OCI-LY1 (cell line): ENCODE results near the gene TMEM196.

Experiments used
- H2AFZ ChIP-seq: fragments of 200-600 bp; sonication (generic), shearing (Covaris generic); 2 replicates; pipeline ENCODE4 v1.6.0; 2014; ENCODE audit warnings: antibody characterized with exemption, mild to moderate bottlenecking, low read length
- H3F3A ChIP-seq: fragments of 200-600 bp; sonication (generic), shearing (Covaris generic); 2 replicates; pipeline ENCODE4 v1.6.0; 2014; ENCODE audit warnings: mild to moderate bottlenecking, antibody characterized with exemption, low read length, moderate library complexity; ENCODE audit not compliant: insufficient read depth
- H3K27ac ChIP-seq: fragments of 200-600 bp; sonication (generic); 2 replicates; pipeline ENCODE4 v1.5.1; 2014; ENCODE audit warnings: low read length, mixed run types, mild to moderate bottlenecking, low read depth; ENCODE audit not compliant: poor library complexity, severe bottlenecking
- H3K27me3 ChIP-seq: fragments of 200-600 bp; sonication (generic); 2 replicates; pipeline ENCODE4 v1.6.0; 2014; ENCODE audit warnings: antibody characterized with exemption, mild to moderate bottlenecking, low read length, moderate library complexity; ENCODE audit not compliant: insufficient read depth
- H3K36me3 ChIP-seq: fragments of 200-600 bp; sonication (generic); 2 replicates; pipeline ENCODE4 v1.6.1; 2014; ENCODE audit warnings: mild to moderate bottlenecking, antibody characterized with exemption, low read length, moderate library complexity, mixed read lengths; ENCODE audit not compliant: insufficient read depth
- H3K4me1 ChIP-seq: fragments of 200-600 bp; sonication (generic); 2 replicates; pipeline ENCODE4 v1.5.1; 2014; ENCODE audit warnings: mild to moderate bottlenecking, low read length, moderate library complexity; ENCODE audit not compliant: insufficient read depth, severe bottlenecking
- H3K4me2 ChIP-seq: fragments of 200-600 bp; sonication (generic), shearing (Covaris generic); 2 replicates; pipeline ENCODE4 v1.6.1; 2014; ENCODE audit warnings: low read length
- H3K4me3 ChIP-seq: fragments of 200-600 bp; sonication (generic); 2 replicates; pipeline ENCODE4 v1.5.1; 2014; ENCODE audit warnings: low read length, low read depth, mild to moderate bottlenecking, mixed read lengths; ENCODE audit not compliant: poor library complexity, severe bottlenecking
- H3K79me2 ChIP-seq: fragments of 200-600 bp; shearing (Covaris generic); 2 replicates; pipeline ENCODE4 v1.6.1; 2016; ENCODE audit warnings: mixed run types, low read length, mixed read lengths; ENCODE audit not compliant: insufficient read depth
- H3K9ac ChIP-seq: fragments of 200-600 bp; sonication (generic), shearing (Covaris generic); 2 replicates; pipeline ENCODE4 v1.6.1; 2014; ENCODE audit warnings: mild to moderate bottlenecking, low read length, mixed read lengths
- H3K9me2 ChIP-seq: fragments of 200-600 bp; sonication (generic), shearing (Covaris generic); 2 replicates; pipeline ENCODE4 v1.6.1; 2014; ENCODE audit warnings: low read depth, mild to moderate bottlenecking, low read length, mixed read lengths
- H3K9me3 ChIP-seq: fragments of 200-600 bp; shearing (Covaris generic); 2 replicates; pipeline ENCODE4 v1.6.1; 2014; ENCODE audit warnings: low read length, mixed read lengths
- H4K20me1 ChIP-seq: fragments of 200-600 bp; sonication (generic), shearing (Covaris generic); 2 replicates; pipeline ENCODE4 v1.6.0; 2016; ENCODE audit warnings: mild to moderate bottlenecking, low read length; ENCODE audit not compliant: insufficient read depth
- CTCF ChIP-seq: fragments of 200-600 bp; sonication (generic), shearing (Covaris generic); IDR thresholded peaks from 2 replicates; pipeline ENCODE4 v1.5.1; 2017; ENCODE audit warnings: mild to moderate bottlenecking, antibody characterized with exemption, low read length, moderate library complexity, mixed read lengths
- EZH2 ChIP-seq: fragments of 200-600 bp; sonication (generic), shearing (Covaris generic); IDR thresholded peaks from 2 replicates; pipeline ENCODE4 v1.8.0; 2017; ENCODE audit warnings: borderline replicate concordance, mixed run types, mild to moderate bottlenecking, antibody characterized with exemption, low read length, moderate library complexity, mixed read lengths

TMEM196 gene

GRCh38 chr7:19681596-19681995 is 91.8 kb downstream of the TMEM196 start:
- no peaks in the 10 kb centered on the region for H3K79me2 ChIP-seq
- H3F3A ChIP-seq = no peaks in the 10 kb centered on the region
- H3K9me2 ChIP-seq = no peaks in the 10 kb centered on the region
- H3K4me2 ChIP-seq = no peak overlapping the region
- H3K27me3 ChIP-seq = no peaks in the 10 kb centered on the region
- H2AFZ ChIP-seq = no peak overlapping the region
- no peaks in the 10 kb centered on the region for H3K36me3 ChIP-seq
- H3K4me3 ChIP-seq = no peak overlapping the region
- H3K4me1 ChIP-seq = no peaks in the 10 kb centered on the region
- H3K9ac ChIP-seq = no peak overlapping the region
- no peak overlapping the region for H3K27ac ChIP-seq
- no peaks in the 10 kb centered on the region for H4K20me1 ChIP-seq
- no peaks in the 10 kb centered on the region for H3K9me3 ChIP-seq
- TF ChIP-seq CTCF (no peak), EZH2 (no peak)

GRCh38 chr7:19677180-19677579 is 96.2 kb downstream of the TMEM196 start:
- Histone ChIP-seq H3K27me3 (no peaks in the 10 kb centered on the region), H3K27ac (no peak overlapping the region), H2AFZ (no peak overlapping the region), H3K79me2 (no peaks in the 10 kb centered on the region), H3K4me2 (no peak overlapping the region), H4K20me1 (no peaks in the 10 kb centered on the region), H3F3A (no peaks in the 10 kb centered on the region), H3K4me3 (no peak overlapping the region), H3K4me1 (no peaks in the 10 kb centered on the region), H3K9me2 (no peaks in the 10 kb centered on the region), H3K9me3 (no peaks in the 10 kb centered on the region), H3K9ac (no peak overlapping the region), H3K36me3 (no peaks in the 10 kb centered on the region)
- TF ChIP-seq CTCF = no peak
- TF ChIP-seq EZH2 = no peak

GRCh38 chr7:19675816-19676215 is 97.6 kb downstream of the TMEM196 start:
- no peak overlapping the region for H3K4me3 ChIP-seq
- H3K9me2 ChIP-seq = no peaks in the 10 kb centered on the region
- no peaks in the 10 kb centered on the region for H3K36me3 ChIP-seq
- H3K79me2 ChIP-seq = no peaks in the 10 kb centered on the region
- no peak overlapping the region for H3K9ac ChIP-seq
- H3K27ac ChIP-seq = no peak overlapping the region
- H4K20me1 ChIP-seq = no peaks in the 10 kb centered on the region
- no peak overlapping the region for H2AFZ ChIP-seq
- H3K27me3 ChIP-seq = no peaks in the 10 kb centered on the region
- H3K4me2 ChIP-seq = no peak overlapping the region
- H3K4me1 ChIP-seq = no peaks in the 10 kb centered on the region
- no peaks in the 10 kb centered on the region for H3K9me3 ChIP-seq
- TF ChIP-seq EZH2 = no peak
- TF ChIP-seq CTCF = no peak
- H3F3A ChIP-seq = no peaks in the 10 kb centered on the region
